HG02943 (cell line): ENCODE results near the gene AP2B1.

Source experiments
- ATAC-seq: cut with Tn5 transposase; IDR thresholded peaks from one replicate; pipeline ENCODE4 v1.9.1; 2021; ENCODE audit warnings: mild to moderate bottlenecking, low read depth, moderate library complexity; ENCODE audit not compliant: unreplicated experiment

AP2B1 gene

GRCh38 chr17:35618628-35619027 is 31.5 kb downstream of the AP2B1 start:
- ATAC-seq: no peak

GRCh38 chr17:35621768-35622167 is 34.6 kb downstream of the AP2B1 start:
- no peak for ATAC-seq

- no peak for ATAC-seq
Measured at GRCh38 chr17:35627417-35627816, 40.3 kb downstream of the AP2B1 start.

- ATAC-seq: no peak
Measured at GRCh38 chr17:35630530-35631148, 43.5 kb downstream of the AP2B1 start.

GRCh38 chr17:35641032-35641431 is 53.9 kb downstream of the AP2B1 start:
- no peak for ATAC-seq

- no peak for ATAC-seq
Measured at GRCh38 chr17:35645923-35646322, 58.8 kb downstream of the AP2B1 start.

GRCh38 chr17:35651467-35651866 is 64.3 kb downstream of the AP2B1 start:
- ATAC-seq: no peak

- ATAC-seq: no peak
Measured at GRCh38 chr17:35653619-35654361, 66.7 kb downstream of the AP2B1 start.

GRCh38 chr17:35655303-35655702 is 68.2 kb downstream of the AP2B1 start:
- no peak for ATAC-seq

- ATAC-seq: no peak
Measured at GRCh38 chr17:35660902-35661301, 73.8 kb downstream of the AP2B1 start.

GRCh38 chr17:35664685-35665084 is 77.6 kb downstream of the AP2B1 start:
- ATAC-seq: no peak

- ATAC-seq: no peak
Measured at GRCh38 chr17:35665662-35666061, 78.5 kb downstream of the AP2B1 start.

GRCh38 chr17:35666070-35666469 is 78.9 kb downstream of the AP2B1 start:
- ATAC-seq: no peak

- ATAC-seq: no peak
Measured at GRCh38 chr17:35666967-35667532, 79.9 kb downstream of the AP2B1 start.

- ATAC-seq: no peak
Measured at GRCh38 chr17:35668802-35669201, 81.7 kb downstream of the AP2B1 start.

- no peak for ATAC-seq
Measured at GRCh38 chr17:35674552-35674951, 87.4 kb downstream of the AP2B1 start.

GRCh38 chr17:35676441-35676840 is 89.3 kb downstream of the AP2B1 start:
- no peak for ATAC-seq

- no peak for ATAC-seq
Measured at GRCh38 chr17:35679007-35679682, 92.0 kb downstream of the AP2B1 start.

- ATAC-seq: no peak
Measured at GRCh38 chr17:35683591-35683990, 96.5 kb downstream of the AP2B1 start.

GRCh38 chr17:35684055-35684802 is 97.1 kb downstream of the AP2B1 start:
- no peak for ATAC-seq
